Stimulated activated CD4-positive, alpha-beta T cell treated with anti-CD3 and anti-CD28 coated beads, Interleukin-15, amount 100 ng/mL, for 1 hour (primary cell): ENCODE measurements around the gene PCYT2.

Source experiments
- DNase-seq, 2 donors: peaks; one replicate each; pipeline ENCODE4 v3.0.0-alpha.2; 2020; ENCODE audit warnings: low read depth in 1 of 2, low spot score in 1 of 2

PCYT2 gene

GRCh38 chr17:81914103-81914850 is 3.1 kb upstream of the PCYT2 start:
- DNase-seq = no peak

GRCh38 chr17:81913394-81914102 is 2.3 kb upstream of the PCYT2 start:
- DNase-seq = no peak

GRCh38 chr17:81912441-81913309 is 1.5 kb upstream of the PCYT2 start:
- DNase-seq = no peak

GRCh38 chr17:81911969-81912368 is 770 bp upstream of the PCYT2 start:
- DNase-seq = no peak

- no peak for DNase-seq
These were observed 341 bp downstream of the PCYT2 start for GRCh38 chr17:81910840-81911276.

GRCh38 chr17:81909966-81910839 is 996 bp downstream of the PCYT2 start:
- DNase-seq = no peak

- no peak for DNase-seq
These were observed 2.0 kb downstream of the PCYT2 start for GRCh38 chr17:81909231-81909630.

- no peak for DNase-seq
These were observed 2.4 kb downstream of the PCYT2 start for GRCh38 chr17:81908793-81909192.

- DNase-seq = no peak
These were observed 3.7 kb downstream of the PCYT2 start for GRCh38 chr17:81907219-81908145.

GRCh38 chr17:81906476-81907218 is 4.6 kb downstream of the PCYT2 start:
- DNase-seq = no peak

- DNase-seq = no peak
These were observed 5.2 kb downstream of the PCYT2 start for GRCh38 chr17:81905993-81906392.

GRCh38 chr17:81905424-81905875 is 5.7 kb downstream of the PCYT2 start:
- no peak for DNase-seq

GRCh38 chr17:81904600-81905423 is 6.4 kb downstream of the PCYT2 start:
- DNase-seq = no peak

GRCh38 chr17:81903896-81904599 is 7.2 kb downstream of the PCYT2 start:
- no peak for DNase-seq

- no peak for DNase-seq
These were observed 7.8 kb downstream of the PCYT2 start for GRCh38 chr17:81903415-81903831.

GRCh38 chr17:81902653-81903414 is 8.4 kb downstream of the PCYT2 start:
- no peak for DNase-seq
